Neural crest cell (in vitro differentiated cells): ENCODE results near the gene LCE5A. TPM values are rescaled to one million over a fixed set of nuclear protein-coding genes. Genes with fewer than 3 reads are reported as not detected.
A peak's percentile ranks its signal among the peaks of the same experiment; 100 is the strongest.
"Not testable (repeated sequence)": the region's sequence is repeated elsewhere in the genome, so short reads cannot be mapped to it uniquely, and the experiment has no call there.

Source experiments
- DNase-seq: peaks from one replicate; pipeline ENCODE4 v3.0.0; 2021; ENCODE audit warnings: low read depth, mixed read lengths, low spot score
- H3K27ac Mint-ChIP-seq: one replicate; pipeline ENCODE4 v1.8.0; 2021; ENCODE audit warnings: mild to moderate bottlenecking, mixed read lengths; ENCODE audit not compliant: unreplicated experiment
- H3K27me3 Mint-ChIP-seq: 2 replicates; pipeline ENCODE4 v1.8.0; 2021; ENCODE audit warnings: low read depth, mild to moderate bottlenecking, mixed read lengths
- H3K36me3 Mint-ChIP-seq: 2 replicates; pipeline ENCODE4 v1.8.0; 2021; ENCODE audit warnings: low read depth, mild to moderate bottlenecking, mixed read lengths
- H3K4me1 Mint-ChIP-seq: 2 replicates; pipeline ENCODE4 v1.8.0; 2021; ENCODE audit warnings: mixed read lengths
- H3K4me3 Mint-ChIP-seq: one replicate; pipeline ENCODE4 v1.8.0; 2021; ENCODE audit warnings: mild to moderate bottlenecking, mixed read lengths
- H3K9me3 Mint-ChIP-seq: 2 replicates; pipeline ENCODE4 v1.8.0; 2021; ENCODE audit warnings: mixed read lengths
- total RNA-seq: library from RNA; stranded (reverse); gene quantifications from 2 replicates; pipeline ENCODE4 v1.2.1, GENCODE V29; 2021
- TF ChIP-seq, protein P1 (sequence below): fragments of 200-600 bp; sonication (generic); conservative IDR thresholded peaks from 2 replicates; pipeline ENCODE4 v1.5.0; 2021; ENCODE audit warnings: antibody characterized with exemption, mild to moderate bottlenecking

The LCE5A gene
- total RNA-seq, 1 donor from 2014 or later, result not detected

DNA sequence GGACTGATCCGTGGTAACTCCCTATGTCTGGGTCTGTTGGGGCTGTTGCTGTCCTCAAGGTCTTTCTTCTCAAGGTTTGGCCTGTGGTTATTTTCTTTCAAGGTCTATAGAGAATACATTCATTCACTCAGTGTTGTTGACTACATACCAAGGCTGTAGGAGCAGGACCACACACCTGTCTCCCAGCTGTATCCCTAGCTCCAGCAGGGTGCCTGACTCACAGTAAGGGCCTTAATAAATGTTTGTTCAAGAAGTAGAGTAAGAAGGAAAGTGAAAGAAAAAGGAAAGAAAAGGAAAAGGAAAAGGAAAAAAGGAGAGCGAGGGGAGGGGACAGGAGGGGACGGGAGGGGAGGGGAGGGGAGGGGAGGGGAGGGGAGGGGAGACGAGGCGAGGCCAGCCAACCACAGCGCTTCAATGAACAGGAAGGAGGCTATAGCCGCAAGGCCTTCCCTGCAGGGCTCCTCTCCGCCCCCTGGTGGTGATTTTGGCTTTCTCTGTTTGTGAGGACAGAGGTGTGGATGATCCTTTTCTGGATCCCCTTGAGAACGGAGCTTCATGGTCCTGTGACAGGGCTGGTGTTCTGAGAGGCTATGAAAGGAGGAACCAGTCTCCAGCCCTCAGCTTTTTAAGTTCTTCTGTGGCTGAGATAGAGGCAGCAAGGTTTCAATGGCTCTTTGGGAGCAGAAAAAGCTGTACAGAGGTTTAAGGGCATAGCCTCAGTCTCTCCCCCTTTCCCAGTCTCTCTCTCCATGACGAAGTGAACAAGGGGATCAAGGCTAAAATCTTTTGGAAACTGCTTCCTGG lies 30.6 kb upstream of the LCE5A start:
- H3K27ac Mint-ChIP-seq, result no peak overlapping the region
- no peak for DNase-seq
- H3K4me1 Mint-ChIP-seq, result no peaks in the 10 kb centered on the region
- H3K27me3 Mint-ChIP-seq, result no peaks in the 10 kb centered on the region
- H3K36me3 Mint-ChIP-seq, result peaks cover 4% of the 10 kb centered on the region
- TF ChIP-seq, protein P1, sequence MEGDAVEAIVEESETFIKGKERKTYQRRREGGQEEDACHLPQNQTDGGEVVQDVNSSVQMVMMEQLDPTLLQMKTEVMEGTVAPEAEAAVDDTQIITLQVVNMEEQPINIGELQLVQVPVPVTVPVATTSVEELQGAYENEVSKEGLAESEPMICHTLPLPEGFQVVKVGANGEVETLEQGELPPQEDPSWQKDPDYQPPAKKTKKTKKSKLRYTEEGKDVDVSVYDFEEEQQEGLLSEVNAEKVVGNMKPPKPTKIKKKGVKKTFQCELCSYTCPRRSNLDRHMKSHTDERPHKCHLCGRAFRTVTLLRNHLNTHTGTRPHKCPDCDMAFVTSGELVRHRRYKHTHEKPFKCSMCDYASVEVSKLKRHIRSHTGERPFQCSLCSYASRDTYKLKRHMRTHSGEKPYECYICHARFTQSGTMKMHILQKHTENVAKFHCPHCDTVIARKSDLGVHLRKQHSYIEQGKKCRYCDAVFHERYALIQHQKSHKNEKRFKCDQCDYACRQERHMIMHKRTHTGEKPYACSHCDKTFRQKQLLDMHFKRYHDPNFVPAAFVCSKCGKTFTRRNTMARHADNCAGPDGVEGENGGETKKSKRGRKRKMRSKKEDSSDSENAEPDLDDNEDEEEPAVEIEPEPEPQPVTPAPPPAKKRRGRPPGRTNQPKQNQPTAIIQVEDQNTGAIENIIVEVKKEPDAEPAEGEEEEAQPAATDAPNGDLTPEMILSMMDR, result peak; percentile 14
- H3K4me3 Mint-ChIP-seq, result no peak overlapping the region
- H3K9me3 Mint-ChIP-seq, result peaks cover 19% of the 10 kb centered on the region

DNA sequence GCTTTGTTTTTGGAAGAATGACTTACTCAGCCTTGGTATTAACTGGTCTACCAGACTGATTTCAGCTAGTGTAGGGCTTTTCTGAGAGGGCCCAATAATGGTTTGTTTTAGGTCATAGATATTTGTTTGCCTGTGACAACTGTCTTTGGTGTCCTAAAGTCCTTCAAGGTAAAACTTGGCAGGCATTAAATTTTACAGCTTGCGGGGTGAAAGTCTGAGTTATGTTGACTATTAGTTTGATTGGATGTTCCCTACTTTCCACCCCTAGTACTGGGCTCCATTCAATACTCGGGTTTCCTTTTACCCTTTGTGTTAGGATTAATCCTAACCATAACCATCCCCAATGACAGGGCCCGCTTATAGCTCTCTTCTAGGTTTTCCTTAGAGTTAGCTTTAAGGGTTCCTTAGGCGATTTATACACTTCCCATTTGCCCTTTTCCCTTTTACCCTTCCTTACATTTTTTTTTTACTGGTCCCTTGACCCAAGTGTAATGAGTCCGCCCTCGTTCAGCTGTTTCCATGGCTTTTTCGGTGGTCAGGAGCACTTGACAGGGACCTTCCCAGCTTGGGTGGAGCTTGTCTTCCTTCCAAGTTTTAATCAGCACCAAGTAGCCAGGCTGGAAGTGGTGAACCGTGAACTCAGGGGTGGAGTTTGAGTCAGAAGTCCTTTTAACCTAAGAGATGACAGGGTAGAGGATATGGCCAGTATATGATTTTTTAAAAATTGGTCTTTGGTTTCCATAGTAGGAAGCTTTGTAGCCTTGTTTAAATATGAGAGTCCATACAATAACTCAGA lies 28.5 kb upstream of the LCE5A start:
- Mint-ChIP-seq H3K4me1 (no peaks in the 10 kb centered on the region), H3K9me3 (peaks cover 17% of the 10 kb centered on the region), H3K27me3 (no peaks in the 10 kb centered on the region), H3K4me3 (no peak overlapping the region), H3K27ac (no peak overlapping the region), H3K36me3 (peaks cover 2% of the 10 kb centered on the region)
- TF ChIP-seq, protein P1, result no peak
- no peak for DNase-seq

DNA sequence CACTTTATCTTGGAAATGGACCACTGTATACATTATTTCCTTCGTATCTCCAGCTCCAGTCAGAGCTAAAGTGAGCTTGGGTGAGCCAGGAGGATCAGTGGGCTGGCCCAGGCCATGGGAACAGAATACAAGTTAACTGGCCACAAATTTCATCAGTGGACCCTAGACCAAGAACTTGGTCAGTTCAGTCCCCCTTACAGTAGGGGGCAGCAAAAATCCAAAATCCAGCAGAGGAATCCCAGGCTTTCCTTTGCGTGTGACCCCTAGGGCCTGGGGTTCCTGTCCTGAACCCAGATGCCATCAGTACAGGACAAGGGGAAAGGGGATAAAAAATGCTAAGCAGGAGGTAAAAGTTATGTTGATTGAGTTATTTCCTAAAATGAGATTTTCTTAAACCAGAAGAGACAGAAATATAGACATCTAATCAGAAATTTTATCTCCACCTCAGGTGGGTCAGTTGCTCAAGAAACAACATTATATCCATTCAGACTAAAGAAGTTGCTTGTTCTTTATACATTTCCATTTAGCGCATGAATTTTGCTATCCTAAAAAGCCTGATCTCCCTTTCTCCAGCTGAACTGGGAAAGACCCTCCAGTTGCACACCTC lies 24.1 kb upstream of the LCE5A start:
- TF ChIP-seq, protein P1, result no peak
- Mint-ChIP-seq H3K4me3 (no peak overlapping the region), H3K9me3 (peaks cover 24% of the 10 kb centered on the region), H3K36me3 (peaks cover 7% of the 10 kb centered on the region), H3K4me1 (no peaks in the 10 kb centered on the region), H3K27ac (no peak overlapping the region), H3K27me3 (no peaks in the 10 kb centered on the region)
- no peak for DNase-seq

DNA sequence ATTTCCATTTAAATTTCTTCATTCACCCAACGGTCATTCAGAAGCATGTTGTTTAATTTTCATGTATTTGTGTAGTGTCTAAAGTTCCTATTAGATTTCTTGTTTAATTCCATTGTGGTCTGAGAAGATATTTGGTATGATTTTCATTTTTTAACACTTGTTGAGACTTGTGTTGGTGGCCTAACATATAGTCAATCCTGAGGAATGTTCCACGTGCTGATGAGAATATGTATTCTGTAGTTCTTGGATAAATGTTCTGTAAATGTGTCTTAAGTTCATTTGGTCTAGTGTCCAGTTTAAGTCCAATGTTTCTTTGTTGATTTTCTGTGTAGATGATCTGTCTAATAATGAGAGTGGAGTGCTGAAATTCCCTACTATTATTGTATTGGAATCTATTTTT lies 22.7 kb upstream of the LCE5A start:
- H3K27ac Mint-ChIP-seq, result no peak overlapping the region
- TF ChIP-seq, protein P1, result no peak
- no peaks in the 10 kb centered on the region for H3K4me1 Mint-ChIP-seq
- DNase-seq, result no peak
- H3K9me3 Mint-ChIP-seq, result peaks cover 24% of the 10 kb centered on the region
- H3K4me3 Mint-ChIP-seq, result no peak overlapping the region
- no peaks in the 10 kb centered on the region for H3K27me3 Mint-ChIP-seq
- H3K36me3 Mint-ChIP-seq, result peaks cover 7% of the 10 kb centered on the region

DNA sequence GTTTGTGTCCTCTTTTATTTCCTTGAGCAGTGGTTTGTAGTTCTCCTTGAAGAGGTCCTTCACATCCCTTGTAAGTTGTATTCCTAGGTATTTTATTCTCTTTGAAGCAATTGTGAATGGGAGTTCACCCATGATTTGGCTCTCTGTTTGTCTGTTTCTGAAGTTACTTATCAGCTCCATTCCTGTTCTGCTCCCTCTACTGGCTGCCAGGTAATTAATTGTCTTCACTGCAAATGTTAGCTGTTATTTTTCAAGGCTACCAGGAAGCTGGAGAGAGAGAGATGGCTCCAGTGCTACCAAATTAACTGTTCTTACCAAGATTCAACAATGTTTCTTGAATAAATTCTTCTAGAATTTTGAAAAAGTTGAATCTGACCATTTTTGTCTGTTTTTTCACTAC lies 19.1 kb upstream of the LCE5A start:
- not testable (repeated sequence) for H3K27ac Mint-ChIP-seq, DNase-seq, H3K4me1 Mint-ChIP-seq, H3K27me3 Mint-ChIP-seq, H3K4me3 Mint-ChIP-seq
- Mint-ChIP-seq H3K9me3 (peaks cover 26% of the 10 kb centered on the region), H3K36me3 (peaks cover 11% of the 10 kb centered on the region)
